ENCODE data around the gene POLD3.

The POLD3 gene, protein sequence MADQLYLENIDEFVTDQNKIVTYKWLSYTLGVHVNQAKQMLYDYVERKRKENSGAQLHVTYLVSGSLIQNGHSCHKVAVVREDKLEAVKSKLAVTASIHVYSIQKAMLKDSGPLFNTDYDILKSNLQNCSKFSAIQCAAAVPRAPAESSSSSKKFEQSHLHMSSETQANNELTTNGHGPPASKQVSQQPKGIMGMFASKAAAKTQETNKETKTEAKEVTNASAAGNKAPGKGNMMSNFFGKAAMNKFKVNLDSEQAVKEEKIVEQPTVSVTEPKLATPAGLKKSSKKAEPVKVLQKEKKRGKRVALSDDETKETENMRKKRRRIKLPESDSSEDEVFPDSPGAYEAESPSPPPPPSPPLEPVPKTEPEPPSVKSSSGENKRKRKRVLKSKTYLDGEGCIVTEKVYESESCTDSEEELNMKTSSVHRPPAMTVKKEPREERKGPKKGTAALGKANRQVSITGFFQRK

DNA sequence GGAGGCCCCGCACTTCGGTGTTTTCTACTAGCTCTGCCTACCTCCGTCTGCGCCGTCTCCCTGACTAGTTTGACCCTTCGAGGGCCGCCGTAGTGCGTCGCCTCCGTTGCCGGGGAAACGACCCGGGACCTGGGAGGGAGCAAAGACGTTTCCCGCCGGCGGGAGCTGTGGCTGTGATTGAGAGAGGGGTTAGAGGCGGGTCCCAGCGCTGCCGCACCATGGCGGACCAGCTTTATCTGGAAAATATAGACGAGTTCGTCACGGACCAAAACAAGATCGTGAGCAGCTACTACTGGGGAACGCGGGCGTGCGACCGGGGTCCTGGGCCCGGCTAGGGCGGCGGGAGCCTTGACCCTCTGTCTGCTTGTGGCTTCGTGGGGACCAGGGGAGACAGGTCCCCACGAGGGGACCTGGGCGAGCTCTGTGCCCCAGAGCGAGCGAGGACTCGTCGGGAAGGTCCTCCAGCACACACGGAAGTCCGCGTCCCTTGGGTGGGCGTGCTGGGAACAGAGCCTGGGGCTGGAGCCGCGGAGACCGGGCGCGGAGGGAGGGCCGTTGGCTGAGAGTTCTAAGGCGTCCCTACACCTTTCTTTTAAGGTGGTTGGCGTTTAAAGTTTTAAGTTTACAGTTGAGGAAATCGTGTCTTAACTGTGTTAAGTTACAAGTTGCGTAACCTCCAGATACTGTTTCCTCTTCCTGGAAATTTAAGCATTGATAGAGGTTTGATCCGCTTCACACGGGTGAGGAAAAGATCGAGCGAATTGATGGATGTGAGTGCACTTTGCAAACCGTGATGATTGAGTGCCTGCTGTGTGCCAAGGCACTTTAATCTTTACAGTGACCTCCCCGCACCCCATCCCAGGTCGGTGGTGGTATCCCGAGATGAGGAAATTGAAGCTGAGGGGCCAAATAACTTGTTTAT is at the start of gene POLD3:
Gene POLD3, plus strand, starts transcription at position 142 of the 922 bp plus-strand sequence. Its CDS starts 77 bp downstream, at position 219.
- Histone ChIP-seq H3K9ac (ENCODE audit: low read depth in 1 of 2, low read length in 2 of 2) (peak within 1 kb of the TSS; percentile 85 to 87), H3K27me3 (ENCODE audit: control insufficient read depth in 2 of 2, insufficient read depth in 2 of 2, low read length in 2 of 2) (no peaks in the 10 kb centered on the region), H3K27ac (ENCODE audit: low read depth in 2 of 2, low read length in 2 of 2) (peak within 1 kb of the TSS; percentile 81 to 88), H3K36me3 (ENCODE audit: control insufficient read depth in 2 of 2, insufficient read depth in 2 of 2, low read length in 2 of 2) (peaks cover 0 to 8% of the 10 kb centered on the region in 2 donors), H3K9me3 (ENCODE audit: control insufficient read depth in 2 of 2, low read length in 2 of 2) (no peaks in the 10 kb centered on the region), H3K4me1 (ENCODE audit: control insufficient read depth in 2 of 2, insufficient read depth in 2 of 2, low read length in 2 of 2) (peaks cover 6 to 10% of the 10 kb centered on the region in 2 donors), H3K4me3 (ENCODE audit: low read length in 2 of 2) (peak within 1 kb of the TSS; percentile 92 to 94)

DNA sequence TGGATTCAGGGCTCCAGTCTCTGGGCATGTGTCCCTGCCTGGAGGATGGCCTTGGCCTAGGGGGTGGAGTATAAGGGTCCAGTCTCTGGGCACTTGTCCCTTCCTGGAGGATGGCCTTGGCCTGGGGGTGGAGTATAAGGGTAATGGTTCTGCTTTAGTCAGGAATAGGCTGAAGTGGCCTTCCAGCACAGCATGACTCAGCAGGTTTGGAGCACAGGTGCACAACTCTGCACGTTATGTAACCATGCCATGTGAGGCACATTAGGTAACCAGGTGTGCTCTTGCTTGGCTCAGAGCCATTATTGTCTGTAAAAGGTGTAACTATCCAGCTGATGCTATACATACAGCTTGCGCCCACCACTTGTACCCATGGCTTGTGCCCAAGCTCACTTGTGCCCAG is 48.4 kb upstream of the POLD3 start:
- Histone ChIP-seq H3K9ac (ENCODE audit: low read depth in 1 of 2, low read length in 2 of 2) (no peak overlapping the region), H3K4me1 (ENCODE audit: control insufficient read depth in 2 of 2, insufficient read depth in 2 of 2, low read length in 2 of 2) (peaks cover 4 to 18% of the 10 kb centered on the region in 2 donors)

DNA sequence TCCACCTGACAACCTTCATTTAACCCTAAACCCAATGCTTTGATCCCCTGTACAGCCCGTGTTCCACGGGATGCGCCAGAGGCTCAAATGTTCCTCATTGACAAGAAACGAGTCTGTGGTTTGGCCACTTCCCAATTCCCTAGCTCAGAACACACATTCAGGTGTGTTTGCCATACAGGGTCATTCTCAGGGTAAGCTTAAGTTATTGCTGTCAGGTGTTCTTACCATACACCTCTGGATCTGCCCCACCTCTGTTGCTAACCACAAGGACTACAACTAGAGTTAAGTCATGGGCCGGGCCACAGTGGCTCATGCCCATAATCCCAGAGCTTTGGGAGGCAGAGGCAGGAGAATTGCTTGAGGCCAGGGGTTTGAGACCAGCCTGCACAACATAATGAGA is 45.6 kb upstream of the POLD3 start:
- H3K36me3 ChIP-seq (ENCODE audit: control insufficient read depth in 2 of 2, insufficient read depth in 2 of 2, low read length in 2 of 2), result no peaks in the 10 kb centered on the region
- no peaks in the 10 kb centered on the region for H3K27me3 ChIP-seq (ENCODE audit: control insufficient read depth in 2 of 2, insufficient read depth in 2 of 2, low read length in 2 of 2)
- H3K4me3 ChIP-seq (ENCODE audit: low read length in 2 of 2), result no peak overlapping the region
- H3K4me1 ChIP-seq (ENCODE audit: control insufficient read depth in 2 of 2, insufficient read depth in 2 of 2, low read length in 2 of 2), result peaks cover 4 to 18% of the 10 kb centered on the region in 2 donors
- peak overlapping the region in 1 of 2 donors; percentile 9 for H3K27ac ChIP-seq (ENCODE audit: low read depth in 2 of 2, low read length in 2 of 2)
- no peak overlapping the region for H3K9ac ChIP-seq (ENCODE audit: low read depth in 1 of 2, low read length in 2 of 2)
- H3K9me3 ChIP-seq (ENCODE audit: control insufficient read depth in 2 of 2, low read length in 2 of 2), result no peaks in the 10 kb centered on the region

More for the DNA sequence above, 48.4 kb upstream of the POLD3 start:
- Histone ChIP-seq H3K4me3 (ENCODE audit: low read length in 2 of 2) (no peak overlapping the region), H3K36me3 (ENCODE audit: control insufficient read depth in 2 of 2, insufficient read depth in 2 of 2, low read length in 2 of 2) (no peaks in the 10 kb centered on the region), H3K27me3 (ENCODE audit: control insufficient read depth in 2 of 2, insufficient read depth in 2 of 2, low read length in 2 of 2) (no peaks in the 10 kb centered on the region), H3K9me3 (ENCODE audit: control insufficient read depth in 2 of 2, low read length in 2 of 2) (no peaks in the 10 kb centered on the region), H3K27ac (ENCODE audit: low read depth in 2 of 2, low read length in 2 of 2) (no peak overlapping the region)

DNA sequence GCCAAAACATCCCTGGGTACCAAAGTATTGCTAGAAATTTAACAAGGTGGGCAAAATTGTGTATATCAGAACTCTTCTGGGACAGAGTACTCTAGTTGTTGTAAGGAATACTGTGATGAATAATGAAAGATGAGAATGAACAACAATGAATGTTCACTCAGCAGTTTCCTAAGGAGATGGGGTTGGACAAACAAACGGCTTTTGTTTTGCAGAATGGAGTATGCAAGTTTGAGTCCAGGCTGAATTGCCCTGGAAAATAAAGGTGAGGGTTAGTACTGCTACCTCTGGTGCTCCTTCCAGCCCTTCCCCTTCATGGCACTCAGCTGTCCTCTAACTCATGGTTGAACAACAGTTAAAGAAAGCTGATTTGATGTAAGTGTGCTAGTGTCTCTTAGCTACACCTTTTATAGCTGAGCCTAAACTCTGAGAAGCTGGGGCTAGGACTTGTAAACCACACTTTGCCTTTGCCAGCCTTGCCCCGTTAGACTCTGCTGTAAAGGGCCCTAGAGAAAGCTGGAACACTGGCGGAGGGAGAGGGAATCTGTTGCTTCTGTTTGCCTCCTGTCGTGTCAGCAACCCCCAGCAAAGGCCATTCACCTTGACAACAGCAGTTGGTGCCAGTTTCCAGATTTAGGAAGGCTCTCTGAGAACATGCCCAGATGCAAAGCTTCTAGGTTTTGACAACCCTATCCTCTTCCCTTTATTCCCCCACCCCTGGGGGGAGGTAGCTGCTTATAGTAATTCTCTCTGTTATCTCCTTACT is 41.2 kb upstream of the POLD3 start:
- H3K27me3 ChIP-seq (ENCODE audit: control insufficient read depth in 2 of 2, insufficient read depth in 2 of 2, low read length in 2 of 2), result no peaks in the 10 kb centered on the region
- H3K4me3 ChIP-seq (ENCODE audit: low read length in 2 of 2), result no peak overlapping the region
- H3K9me3 ChIP-seq (ENCODE audit: control insufficient read depth in 2 of 2, low read length in 2 of 2), result no peaks in the 10 kb centered on the region
- peaks cover 4 to 16% of the 10 kb centered on the region in 2 donors for H3K4me1 ChIP-seq (ENCODE audit: control insufficient read depth in 2 of 2, insufficient read depth in 2 of 2, low read length in 2 of 2)
- H3K9ac ChIP-seq (ENCODE audit: low read depth in 1 of 2, low read length in 2 of 2), result no peak overlapping the region
- no peak overlapping the region for H3K27ac ChIP-seq (ENCODE audit: low read depth in 2 of 2, low read length in 2 of 2)
- H3K36me3 ChIP-seq (ENCODE audit: control insufficient read depth in 2 of 2, insufficient read depth in 2 of 2, low read length in 2 of 2), result no peaks in the 10 kb centered on the region

DNA sequence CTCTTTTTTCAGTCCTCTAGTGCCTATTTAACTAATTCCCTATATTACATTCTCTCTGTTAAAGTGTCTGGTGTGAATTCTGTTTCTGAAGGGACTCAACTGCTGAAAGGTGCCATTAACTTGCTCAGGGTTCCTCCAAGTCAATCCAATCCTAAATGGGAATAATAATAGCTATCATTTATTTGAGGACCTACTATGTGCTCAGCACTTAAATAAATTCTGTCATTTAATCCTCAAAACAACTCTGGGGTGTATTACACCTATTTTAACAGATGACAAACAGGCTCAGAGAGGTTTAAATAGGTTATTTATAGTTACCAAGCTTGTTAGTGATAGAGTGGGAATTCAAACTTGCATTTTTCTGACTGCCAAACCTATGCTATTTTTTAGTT is 40.6 kb upstream of the POLD3 start:
- Histone ChIP-seq H3K9me3 (ENCODE audit: control insufficient read depth in 2 of 2, low read length in 2 of 2) (no peaks in the 10 kb centered on the region), H3K4me3 (ENCODE audit: low read length in 2 of 2) (no peak overlapping the region), H3K27ac (ENCODE audit: low read depth in 2 of 2, low read length in 2 of 2) (no peak overlapping the region), H3K9ac (ENCODE audit: low read depth in 1 of 2, low read length in 2 of 2) (no peak overlapping the region), H3K36me3 (ENCODE audit: control insufficient read depth in 2 of 2, insufficient read depth in 2 of 2, low read length in 2 of 2) (no peaks in the 10 kb centered on the region), H3K4me1 (ENCODE audit: control insufficient read depth in 2 of 2, insufficient read depth in 2 of 2, low read length in 2 of 2) (peaks cover 0 to 10% of the 10 kb centered on the region in 2 donors), H3K27me3 (ENCODE audit: control insufficient read depth in 2 of 2, insufficient read depth in 2 of 2, low read length in 2 of 2) (no peaks in the 10 kb centered on the region)

DNA sequence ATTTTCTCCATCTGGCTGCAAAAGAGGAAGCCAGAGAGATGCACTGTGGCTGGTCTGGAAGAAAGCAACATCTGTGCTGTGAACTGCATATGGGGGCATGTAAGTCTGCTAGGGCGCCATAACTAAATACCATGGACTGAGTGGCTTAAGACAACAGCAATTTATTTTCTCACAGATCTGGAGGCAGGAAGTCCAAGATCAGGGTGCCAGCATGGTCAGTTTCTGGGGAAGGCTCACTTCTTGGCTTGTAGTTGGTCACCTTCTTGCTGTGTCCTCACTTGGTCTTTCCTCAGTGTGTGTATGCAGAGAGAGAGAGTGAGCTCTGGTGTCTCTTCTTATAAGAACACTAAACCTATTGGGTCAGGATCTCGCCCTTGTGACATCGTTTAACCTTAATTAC is 34.9 kb upstream of the POLD3 start:
- Histone ChIP-seq H3K9ac (ENCODE audit: low read depth in 1 of 2, low read length in 2 of 2) (no peak overlapping the region), H3K9me3 (ENCODE audit: control insufficient read depth in 2 of 2, low read length in 2 of 2) (no peaks in the 10 kb centered on the region), H3K36me3 (ENCODE audit: control insufficient read depth in 2 of 2, insufficient read depth in 2 of 2, low read length in 2 of 2) (no peaks in the 10 kb centered on the region), H3K4me1 (ENCODE audit: control insufficient read depth in 2 of 2, insufficient read depth in 2 of 2, low read length in 2 of 2) (no peaks in the 10 kb centered on the region), H3K27ac (ENCODE audit: low read depth in 2 of 2, low read length in 2 of 2) (no peak overlapping the region), H3K27me3 (ENCODE audit: control insufficient read depth in 2 of 2, insufficient read depth in 2 of 2, low read length in 2 of 2) (no peaks in the 10 kb centered on the region), H3K4me3 (ENCODE audit: low read length in 2 of 2) (no peak overlapping the region)

DNA sequence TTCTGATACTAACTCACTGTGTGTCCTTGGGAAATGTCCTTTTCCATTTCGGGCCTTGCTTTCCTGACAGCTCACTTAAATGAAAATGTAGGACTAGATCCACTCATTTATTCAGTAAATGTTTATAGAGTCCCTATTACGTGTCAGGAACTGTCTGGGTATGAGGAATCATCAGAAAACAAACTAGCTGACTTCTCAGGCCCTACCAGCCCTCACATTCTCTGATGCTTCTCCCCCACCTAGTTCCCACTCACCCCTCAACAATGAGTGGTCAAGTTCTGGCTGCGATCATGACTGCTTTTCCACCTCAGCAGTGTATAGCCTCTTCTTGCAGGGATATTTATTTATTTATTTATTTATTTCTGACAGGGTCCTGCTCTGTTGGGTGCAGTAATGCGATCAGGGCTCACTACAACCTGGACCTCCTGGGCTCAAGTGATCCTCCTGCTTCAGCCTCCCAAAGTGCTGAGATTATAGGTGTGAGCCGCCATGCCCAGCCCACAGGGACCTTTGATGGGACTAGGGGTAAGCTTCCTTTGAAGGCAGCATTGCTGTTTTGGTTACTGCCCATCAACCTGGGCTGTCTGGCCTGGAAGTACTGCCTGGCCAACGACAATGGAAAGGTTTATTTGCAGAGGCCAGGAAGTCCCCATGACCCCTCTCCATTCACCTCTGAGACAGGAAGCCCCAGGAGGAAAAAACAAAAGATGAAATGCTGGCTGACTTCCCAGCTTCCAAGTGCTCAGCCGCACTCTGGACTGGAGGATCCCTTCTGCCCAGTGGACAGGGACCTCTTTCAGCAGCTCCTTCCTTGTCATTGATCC is 33.1 kb upstream of the POLD3 start:
- Histone ChIP-seq H3K4me1 (ENCODE audit: control insufficient read depth in 2 of 2, insufficient read depth in 2 of 2, low read length in 2 of 2) (no peaks in the 10 kb centered on the region), H3K27ac (ENCODE audit: low read depth in 2 of 2, low read length in 2 of 2) (no peak overlapping the region)

DNA sequence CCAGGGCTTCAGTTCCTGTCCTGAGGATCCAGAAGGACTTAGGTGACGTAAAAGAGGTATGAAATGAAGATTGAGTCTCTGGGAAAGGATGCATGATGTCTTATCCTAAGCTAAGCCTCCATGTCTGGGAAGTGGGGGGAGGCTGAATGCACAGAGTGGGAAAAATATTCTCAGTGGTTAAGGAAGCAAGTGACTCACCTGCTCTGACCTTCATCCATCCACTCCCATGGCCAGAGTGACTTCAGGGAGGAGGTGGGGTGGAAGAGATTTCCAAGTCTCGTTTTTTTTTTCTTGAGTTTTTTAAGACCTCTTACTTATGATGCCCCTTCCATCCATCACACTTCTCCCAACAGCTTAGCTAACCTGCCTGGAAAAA is 32.5 kb upstream of the POLD3 start:
- Histone ChIP-seq H3K27ac (ENCODE audit: low read depth in 2 of 2, low read length in 2 of 2) (no peak overlapping the region), H3K4me3 (ENCODE audit: low read length in 2 of 2) (no peak overlapping the region), H3K9me3 (ENCODE audit: control insufficient read depth in 2 of 2, low read length in 2 of 2) (no peaks in the 10 kb centered on the region), H3K9ac (ENCODE audit: low read depth in 1 of 2, low read length in 2 of 2) (no peak overlapping the region), H3K4me1 (ENCODE audit: control insufficient read depth in 2 of 2, insufficient read depth in 2 of 2, low read length in 2 of 2) (no peaks in the 10 kb centered on the region), H3K36me3 (ENCODE audit: control insufficient read depth in 2 of 2, insufficient read depth in 2 of 2, low read length in 2 of 2) (no peaks in the 10 kb centered on the region), H3K27me3 (ENCODE audit: control insufficient read depth in 2 of 2, insufficient read depth in 2 of 2, low read length in 2 of 2) (no peaks in the 10 kb centered on the region)

More for the DNA sequence above, 33.1 kb upstream of the POLD3 start:
- Histone ChIP-seq H3K9ac (ENCODE audit: low read depth in 1 of 2, low read length in 2 of 2) (no peak overlapping the region), H3K9me3 (ENCODE audit: control insufficient read depth in 2 of 2, low read length in 2 of 2) (no peaks in the 10 kb centered on the region), H3K4me3 (ENCODE audit: low read length in 2 of 2) (no peak overlapping the region), H3K27me3 (ENCODE audit: control insufficient read depth in 2 of 2, insufficient read depth in 2 of 2, low read length in 2 of 2) (no peaks in the 10 kb centered on the region), H3K36me3 (ENCODE audit: control insufficient read depth in 2 of 2, insufficient read depth in 2 of 2, low read length in 2 of 2) (no peaks in the 10 kb centered on the region)

All from mucosa of rectum (tissue), 2 donors.